Measurements from ENCODE around the gene HOXB7. TPM values are rescaled to one million over a fixed set of nuclear protein-coding genes. Genes with fewer than 3 reads are reported as not detected.

HOXB7 gene
- total RNA-seq, 1 donor from 2014 or later = 0.16 TPM

- Histone ChIP-seq H3K4me3 (peak overlapping the region; percentile 63), H3K4me1 (peaks cover 50% of the 10 kb centered on the region), H3K27me3 (ENCODE audit: low read depth) (peaks cover 100% of the 10 kb centered on the region), H3K36me3 (no peaks in the 10 kb centered on the region), H3K9me3 (replicated peaks) (no peaks in the 10 kb centered on the region), H3K27ac (replicated peaks) (peak overlapping the region; percentile 62)
- TF ChIP-seq, protein P1, sequence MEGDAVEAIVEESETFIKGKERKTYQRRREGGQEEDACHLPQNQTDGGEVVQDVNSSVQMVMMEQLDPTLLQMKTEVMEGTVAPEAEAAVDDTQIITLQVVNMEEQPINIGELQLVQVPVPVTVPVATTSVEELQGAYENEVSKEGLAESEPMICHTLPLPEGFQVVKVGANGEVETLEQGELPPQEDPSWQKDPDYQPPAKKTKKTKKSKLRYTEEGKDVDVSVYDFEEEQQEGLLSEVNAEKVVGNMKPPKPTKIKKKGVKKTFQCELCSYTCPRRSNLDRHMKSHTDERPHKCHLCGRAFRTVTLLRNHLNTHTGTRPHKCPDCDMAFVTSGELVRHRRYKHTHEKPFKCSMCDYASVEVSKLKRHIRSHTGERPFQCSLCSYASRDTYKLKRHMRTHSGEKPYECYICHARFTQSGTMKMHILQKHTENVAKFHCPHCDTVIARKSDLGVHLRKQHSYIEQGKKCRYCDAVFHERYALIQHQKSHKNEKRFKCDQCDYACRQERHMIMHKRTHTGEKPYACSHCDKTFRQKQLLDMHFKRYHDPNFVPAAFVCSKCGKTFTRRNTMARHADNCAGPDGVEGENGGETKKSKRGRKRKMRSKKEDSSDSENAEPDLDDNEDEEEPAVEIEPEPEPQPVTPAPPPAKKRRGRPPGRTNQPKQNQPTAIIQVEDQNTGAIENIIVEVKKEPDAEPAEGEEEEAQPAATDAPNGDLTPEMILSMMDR (IDR thresholded peaks at IDR 0.05; ENCODE audit: borderline replicate concordance) = no peak
- intact Hi-C loops (cut with micrococcal nuclease) = loop anchor here (10.0 kb wide), 1 partner anchor 275 kb away; no protein-coding TSS in a partner anchor
- DNase-seq = no peak
Measured at GRCh38 chr17:48609759-48610281, 997 bp downstream of the HOXB7 start.

- intact Hi-C loops (cut with micrococcal nuclease) = no loop called here
Measured at GRCh38 chr17:48609033-48609432, 1.8 kb downstream of the HOXB7 start.

DNA sequence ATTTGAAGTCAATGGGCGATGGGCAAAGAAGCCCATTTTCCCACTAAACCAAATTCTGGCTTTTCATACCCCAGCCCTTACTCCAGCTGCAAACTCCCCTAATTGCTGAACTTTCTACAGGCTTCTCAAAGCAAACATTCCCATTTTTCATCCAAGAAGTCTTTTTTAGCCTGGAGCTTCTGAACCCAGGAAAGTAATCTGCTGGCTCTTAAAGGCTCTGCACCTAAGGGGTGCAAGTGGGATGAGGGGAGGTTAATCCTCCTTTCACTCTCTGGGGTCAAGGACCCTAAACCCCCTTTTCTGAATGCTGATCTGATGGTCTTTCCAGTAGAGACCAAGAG lies 2.4 kb downstream of the HOXB7 start:
- no peaks in the 10 kb centered on the region for H3K36me3 ChIP-seq
- H3K4me3 ChIP-seq = no peak overlapping the region
- H3K4me1 ChIP-seq = peaks cover 37% of the 10 kb centered on the region
- peaks cover 100% of the 10 kb centered on the region for H3K27me3 ChIP-seq (ENCODE audit: low read depth)
- TF ChIP-seq, protein P1 (IDR thresholded peaks at IDR 0.05; ENCODE audit: borderline replicate concordance) = no peak
- intact Hi-C loops (cut with micrococcal nuclease) = no loop called here
- no peaks in the 10 kb centered on the region for H3K9me3 ChIP-seq (replicated peaks)
- DNase-seq = no peak
- H3K27ac ChIP-seq (replicated peaks) = no peak overlapping the region

More at GRCh38 chr17:48609033-48609432, 1.8 kb downstream of the HOXB7 start:
- no peaks in the 10 kb centered on the region for H3K36me3 ChIP-seq
- H3K9me3 ChIP-seq (replicated peaks) = no peaks in the 10 kb centered on the region
- H3K4me1 ChIP-seq = peaks cover 42% of the 10 kb centered on the region
- no peak overlapping the region for H3K4me3 ChIP-seq
- no peak overlapping the region for H3K27ac ChIP-seq (replicated peaks)
- peaks cover 100% of the 10 kb centered on the region for H3K27me3 ChIP-seq (ENCODE audit: low read depth)
- TF ChIP-seq, protein P1 (IDR thresholded peaks at IDR 0.05; ENCODE audit: borderline replicate concordance) = no peak
- no peak for DNase-seq

GRCh38 chr17:48606892-48607614 lies 3.8 kb downstream of the HOXB7 start:
- H3K27ac ChIP-seq (replicated peaks) = no peak overlapping the region
- no peaks in the 10 kb centered on the region for H3K36me3 ChIP-seq
- intact Hi-C loops (cut with micrococcal nuclease) = no loop called here
- H3K27me3 ChIP-seq (ENCODE audit: low read depth) = peaks cover 100% of the 10 kb centered on the region
- H3K4me1 ChIP-seq = peaks cover 27% of the 10 kb centered on the region
- DNase-seq = no peak
- no peaks in the 10 kb centered on the region for H3K9me3 ChIP-seq (replicated peaks)
- H3K4me3 ChIP-seq = no peak overlapping the region
- TF ChIP-seq, protein P1 (IDR thresholded peaks at IDR 0.05; ENCODE audit: borderline replicate concordance) = no peak

GRCh38 chr17:48605991-48606891 lies 4.6 kb downstream of the HOXB7 start:
- no peaks in the 10 kb centered on the region for H3K9me3 ChIP-seq (replicated peaks)
- no peak overlapping the region for H3K4me3 ChIP-seq
- no peak overlapping the region for H3K27ac ChIP-seq (replicated peaks)
- peaks cover 19% of the 10 kb centered on the region for H3K4me1 ChIP-seq
- TF ChIP-seq, protein P1 (IDR thresholded peaks at IDR 0.05; ENCODE audit: borderline replicate concordance) = no peak
- intact Hi-C loops (cut with micrococcal nuclease) = no loop called here
- H3K36me3 ChIP-seq = no peaks in the 10 kb centered on the region
- H3K27me3 ChIP-seq (ENCODE audit: low read depth) = peaks cover 100% of the 10 kb centered on the region
- DNase-seq = no peak

Data from left ventricle myocardium inferior (tissue), 1 donor.